ENCODE results near the gene REN.

- TF ChIP-seq CTCF (IDR thresholded peaks at IDR 0.05) (no peak), POLR2A (IDR thresholded peaks at IDR 0.05) (no peak), POLR2AphosphoS5 (IDR thresholded peaks at IDR 0.05) (no peak)
Measured at GRCh38 chr1:204108312-204109141, 57.6 kb downstream of the REN start.

Data from breast epithelium (tissue), 3 donors.